Tibial nerve (tissue), 3 donors: ENCODE data around the gene RCAN2.

Experiments
- CTCF ChIP-seq, 5 experiments: fragments of 200-600 bp in 3 of 5; fragments of 450-650 bp in 2 of 5; sonication (generic) in 3 of 5; IDR thresholded peaks; one replicate each; pipeline ENCODE4 v1.5.1; 2016 to 2019; ENCODE audit warnings: antibody characterized with exemption in 5 of 5, mild to moderate bottlenecking in 3 of 5, moderate library complexity in 2 of 5
- POLR2A ChIP-seq, 2 donors: fragments of 450-650 bp; IDR thresholded peaks; one replicate each; pipeline ENCODE4 v1.6.1; 2017; ENCODE audit warnings: antibody characterized with exemption in 2 of 2, mild to moderate bottlenecking in 2 of 2, moderate library complexity in 2 of 2

GRCh38 chr6:46510651-46511050 is 19.4 kb upstream of the RCAN2 start:
- TF ChIP-seq CTCF (IDR thresholded peaks at IDR 0.05) = no peak
- TF ChIP-seq POLR2A (IDR thresholded peaks at IDR 0.05) = no peak
